Measurements from ENCODE around the gene SURF2. TPM values are rescaled to one million over a fixed set of nuclear protein-coding genes. Genes with fewer than 3 reads are reported as not detected.
A peak's percentile ranks its signal among the peaks of the same experiment; 100 is the strongest.

The SURF2 gene
- total and polyA plus RNA-seq, 9 of the 15 experiments (the other 6 are each of a cell fraction or from before 2014, with no cell fraction given) = 5.5 to 82.5 (median 21.3) TPM

DNA sequence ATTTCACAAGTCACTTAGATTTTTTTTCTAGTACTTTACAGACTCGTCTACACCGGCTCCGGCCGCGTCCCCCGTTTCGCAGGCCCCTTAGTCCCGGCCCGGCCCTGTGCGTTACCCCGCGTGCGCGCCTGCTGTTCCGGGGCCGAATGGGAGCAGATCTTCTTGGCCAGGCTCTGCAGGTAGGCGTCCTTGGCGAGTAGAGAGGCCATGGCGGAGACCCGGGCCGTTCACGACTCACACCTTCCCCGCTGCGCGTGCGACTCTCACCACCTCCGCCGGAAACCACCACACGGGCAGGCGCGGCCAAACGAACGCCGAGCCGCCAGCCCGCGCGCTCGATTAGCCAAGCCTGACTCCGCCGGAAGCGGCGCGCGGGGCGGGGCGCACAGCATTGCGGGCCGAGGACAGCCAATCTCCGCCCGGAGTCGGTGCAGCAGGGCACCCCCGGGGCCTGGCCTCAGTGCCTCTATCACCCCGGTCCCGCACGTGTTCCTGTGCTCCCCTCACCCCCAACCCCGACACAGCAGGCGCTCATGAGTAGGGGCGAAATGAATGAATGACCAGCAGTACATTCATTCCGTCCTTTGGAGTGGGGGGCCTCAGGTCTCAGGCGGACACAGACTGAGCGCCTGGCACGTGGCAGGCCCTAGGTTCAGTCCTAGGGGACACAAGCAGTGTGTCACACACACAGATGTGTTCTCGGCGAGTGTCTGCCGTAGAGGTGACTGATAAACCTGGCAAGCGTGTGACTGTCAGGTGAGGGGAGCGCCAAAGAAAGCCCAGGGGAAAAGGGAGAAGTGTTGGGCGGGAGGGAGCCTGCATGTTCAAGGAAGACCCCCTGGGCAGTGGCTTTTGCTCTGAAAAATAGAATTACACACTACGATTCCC, 20.2 kb upstream of the SURF2 start, which contains the start of gene SURF6 (continued):
- TF ChIP-seq, protein P1, sequence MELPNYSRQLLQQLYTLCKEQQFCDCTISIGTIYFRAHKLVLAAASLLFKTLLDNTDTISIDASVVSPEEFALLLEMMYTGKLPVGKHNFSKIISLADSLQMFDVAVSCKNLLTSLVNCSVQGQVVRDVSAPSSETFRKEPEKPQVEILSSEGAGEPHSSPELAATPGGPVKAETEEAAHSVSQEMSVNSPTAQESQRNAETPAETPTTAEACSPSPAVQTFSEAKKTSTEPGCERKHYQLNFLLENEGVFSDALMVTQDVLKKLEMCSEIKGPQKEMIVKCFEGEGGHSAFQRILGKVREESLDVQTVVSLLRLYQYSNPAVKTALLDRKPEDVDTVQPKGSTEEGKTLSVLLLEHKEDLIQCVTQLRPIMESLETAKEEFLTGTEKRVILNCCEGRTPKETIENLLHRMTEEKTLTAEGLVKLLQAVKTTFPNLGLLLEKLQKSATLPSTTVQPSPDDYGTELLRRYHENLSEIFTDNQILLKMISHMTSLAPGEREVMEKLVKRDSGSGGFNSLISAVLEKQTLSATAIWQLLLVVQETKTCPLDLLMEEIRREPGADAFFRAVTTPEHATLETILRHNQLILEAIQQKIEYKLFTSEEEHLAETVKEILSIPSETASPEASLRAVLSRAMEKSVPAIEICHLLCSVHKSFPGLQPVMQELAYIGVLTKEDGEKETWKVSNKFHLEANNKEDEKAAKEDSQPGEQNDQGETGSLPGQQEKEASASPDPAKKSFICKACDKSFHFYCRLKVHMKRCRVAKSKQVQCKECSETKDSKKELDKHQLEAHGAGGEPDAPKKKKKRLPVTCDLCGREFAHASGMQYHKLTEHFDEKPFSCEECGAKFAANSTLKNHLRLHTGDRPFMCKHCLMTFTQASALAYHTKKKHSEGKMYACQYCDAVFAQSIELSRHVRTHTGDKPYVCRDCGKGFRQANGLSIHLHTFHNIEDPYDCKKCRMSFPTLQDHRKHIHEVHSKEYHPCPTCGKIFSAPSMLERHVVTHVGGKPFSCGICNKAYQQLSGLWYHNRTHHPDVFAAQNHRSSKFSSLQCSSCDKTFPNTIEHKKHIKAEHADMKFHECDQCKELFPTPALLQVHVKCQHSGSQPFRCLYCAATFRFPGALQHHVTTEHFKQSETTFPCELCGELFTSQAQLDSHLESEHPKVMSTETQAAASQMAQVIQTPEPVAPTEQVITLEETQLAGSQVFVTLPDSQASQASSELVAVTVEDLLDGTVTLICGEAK (IDR thresholded peaks at IDR 0.05) = peak; percentile 94
- TF ChIP-seq, protein P1 (CRISPR knock-in tag; IDR thresholded peaks at IDR 0.05) = no peak; the same call in 1 of the 2 replicates
- TF ChIP-seq E2F8 (IDR thresholded peaks at IDR 0.05; ENCODE audit: low read depth, partially characterized antibody) = peak; percentile 76
- peak; percentile 89 for TF ChIP-seq FUS (optimal IDR thresholded peaks at IDR 0.05; ENCODE audit: low read depth, low read length)
- TF ChIP-seq KAT8 (IDR thresholded peaks at IDR 0.05; ENCODE audit: low read depth) = no peak
- peak; percentile 88; the same call in 1 of the 2 replicates for TF ChIP-seq PHF8 (IDR thresholded peaks at IDR 0.05; ENCODE audit: borderline replicate concordance, low read length)
- TF ChIP-seq, protein P2, sequence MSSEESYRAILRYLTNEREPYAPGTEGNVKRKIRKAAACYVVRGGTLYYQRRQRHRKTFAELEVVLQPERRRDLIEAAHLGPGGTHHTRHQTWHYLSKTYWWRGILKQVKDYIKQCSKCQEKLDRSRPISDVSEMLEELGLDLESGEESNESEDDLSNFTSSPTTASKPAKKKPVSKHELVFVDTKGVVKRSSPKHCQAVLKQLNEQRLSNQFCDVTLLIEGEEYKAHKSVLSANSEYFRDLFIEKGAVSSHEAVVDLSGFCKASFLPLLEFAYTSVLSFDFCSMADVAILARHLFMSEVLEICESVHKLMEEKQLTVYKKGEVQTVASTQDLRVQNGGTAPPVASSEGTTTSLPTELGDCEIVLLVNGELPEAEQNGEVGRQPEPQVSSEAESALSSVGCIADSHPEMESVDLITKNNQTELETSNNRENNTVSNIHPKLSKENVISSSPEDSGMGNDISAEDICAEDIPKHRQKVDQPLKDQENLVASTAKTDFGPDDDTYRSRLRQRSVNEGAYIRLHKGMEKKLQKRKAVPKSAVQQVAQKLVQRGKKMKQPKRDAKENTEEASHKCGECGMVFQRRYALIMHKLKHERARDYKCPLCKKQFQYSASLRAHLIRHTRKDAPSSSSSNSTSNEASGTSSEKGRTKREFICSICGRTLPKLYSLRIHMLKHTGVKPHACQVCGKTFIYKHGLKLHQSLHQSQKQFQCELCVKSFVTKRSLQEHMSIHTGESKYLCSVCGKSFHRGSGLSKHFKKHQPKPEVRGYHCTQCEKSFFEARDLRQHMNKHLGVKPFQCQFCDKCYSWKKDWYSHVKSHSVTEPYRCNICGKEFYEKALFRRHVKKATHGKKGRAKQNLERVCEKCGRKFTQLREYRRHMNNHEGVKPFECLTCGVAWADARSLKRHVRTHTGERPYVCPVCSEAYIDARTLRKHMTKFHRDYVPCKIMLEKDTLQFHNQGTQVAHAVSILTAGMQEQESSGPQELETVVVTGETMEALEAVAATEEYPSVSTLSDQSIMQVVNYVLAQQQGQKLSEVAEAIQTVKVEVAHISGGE (CRISPR knock-in tag; IDR thresholded peaks at IDR 0.05) = peak; percentile 81 to 95 (median 92); a peak in 5 of 6 replicates
